Inferior parietal cortex (tissue), 1 donor: Measurements from ENCODE around the gene SLC30A7.
"Not testable (repeated sequence)": the region's sequence is repeated elsewhere in the genome, so short reads cannot be mapped to it uniquely, and the experiment has no call there.

Experiments used
- DNase-seq: peaks from one replicate; pipeline ENCODE4 v3.0.0-alpha.2; 2016; ENCODE audit errors: extremely low spot score

The SLC30A7 gene, protein sequence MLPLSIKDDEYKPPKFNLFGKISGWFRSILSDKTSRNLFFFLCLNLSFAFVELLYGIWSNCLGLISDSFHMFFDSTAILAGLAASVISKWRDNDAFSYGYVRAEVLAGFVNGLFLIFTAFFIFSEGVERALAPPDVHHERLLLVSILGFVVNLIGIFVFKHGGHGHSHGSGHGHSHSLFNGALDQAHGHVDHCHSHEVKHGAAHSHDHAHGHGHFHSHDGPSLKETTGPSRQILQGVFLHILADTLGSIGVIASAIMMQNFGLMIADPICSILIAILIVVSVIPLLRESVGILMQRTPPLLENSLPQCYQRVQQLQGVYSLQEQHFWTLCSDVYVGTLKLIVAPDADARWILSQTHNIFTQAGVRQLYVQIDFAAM

GRCh38 chr1:100895540-100896480, at the start of gene SLC30A7:
Gene SLC30A7, plus strand, starts transcription at chr1:100896090. Its CDS starts 173 bp downstream, at chr1:100896263.
- peak; percentile 86 for DNase-seq

DNA sequence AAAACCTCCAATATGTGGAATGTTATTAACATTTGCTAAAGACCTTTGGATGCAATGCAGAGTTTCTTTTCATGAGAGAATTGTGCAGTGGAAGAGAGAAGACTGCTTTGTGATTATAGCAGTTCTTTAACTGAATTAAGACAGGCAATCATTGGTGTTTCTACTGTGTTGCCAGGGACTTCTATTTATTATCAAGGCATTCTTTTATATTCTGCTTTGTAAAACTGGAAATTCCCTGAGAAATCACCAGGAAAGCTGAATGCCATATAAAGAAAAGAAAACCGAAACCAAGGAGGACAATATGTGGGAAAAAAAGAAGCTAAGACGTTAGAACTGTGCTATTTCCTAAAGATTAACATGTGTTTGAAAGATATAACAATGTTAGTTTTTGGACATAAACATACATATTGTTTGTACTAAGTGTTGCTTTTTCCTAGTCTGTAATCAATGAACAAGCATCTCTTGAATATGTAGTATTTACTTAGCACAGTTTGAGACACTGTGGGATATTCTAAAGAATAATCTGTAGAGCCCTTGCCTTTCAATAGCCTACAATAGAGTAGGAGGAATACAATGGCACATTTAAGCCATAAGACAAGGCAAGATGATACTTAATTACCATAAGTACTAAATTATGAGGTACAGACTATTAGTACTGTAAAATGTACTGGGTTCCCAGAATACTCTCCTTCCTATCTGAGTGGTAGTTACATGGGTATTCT, 48.4 kb upstream of the SLC30A7 start:
- no peak for DNase-seq

DNA sequence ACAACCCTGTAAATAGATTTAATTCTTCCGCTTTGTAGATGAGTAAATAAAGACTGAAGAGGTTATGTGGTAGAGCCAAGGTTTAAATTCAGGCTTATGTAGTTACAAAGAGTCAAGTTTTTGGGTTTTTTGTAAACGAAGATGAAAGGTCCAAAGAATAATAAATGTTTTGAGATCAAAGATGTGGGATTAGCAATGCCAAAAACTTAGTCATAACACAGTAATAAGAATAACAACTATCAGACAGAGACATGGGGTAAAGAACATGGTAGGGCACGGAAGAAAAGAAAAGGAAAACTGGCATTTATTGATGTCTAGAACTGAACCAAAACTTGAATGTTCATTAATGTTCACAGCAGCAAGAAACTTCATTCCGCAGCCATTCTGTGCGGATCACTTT, 44.2 kb upstream of the SLC30A7 start:
- DNase-seq: no peak

GRCh38 chr1:100852976-100853375, 42.9 kb upstream of the SLC30A7 start:
- no peak for DNase-seq

DNA sequence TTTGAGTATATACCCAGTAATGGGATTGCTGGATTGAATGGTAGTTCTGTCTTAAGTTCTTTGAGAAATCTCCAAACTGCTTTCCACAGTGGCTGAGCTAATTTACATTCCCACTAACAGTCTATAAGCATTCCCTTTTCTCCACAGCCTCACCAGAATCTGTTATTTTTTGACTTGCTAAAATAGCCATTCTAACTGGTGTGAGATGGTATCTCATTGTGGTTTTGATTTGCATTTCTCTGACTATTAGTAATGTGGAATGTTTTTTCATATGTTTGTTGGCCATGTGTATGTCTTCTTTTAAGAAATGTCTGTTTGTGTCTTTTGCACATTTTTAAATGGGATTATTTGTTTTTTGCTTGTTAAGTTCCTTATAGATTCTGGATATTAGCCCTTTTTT, 40.8 kb upstream of the SLC30A7 start:
- not testable (repeated sequence) for DNase-seq

- no peak for DNase-seq
Observed at GRCh38 chr1:100860397-100860991, 35.4 kb upstream of the SLC30A7 start.

DNA sequence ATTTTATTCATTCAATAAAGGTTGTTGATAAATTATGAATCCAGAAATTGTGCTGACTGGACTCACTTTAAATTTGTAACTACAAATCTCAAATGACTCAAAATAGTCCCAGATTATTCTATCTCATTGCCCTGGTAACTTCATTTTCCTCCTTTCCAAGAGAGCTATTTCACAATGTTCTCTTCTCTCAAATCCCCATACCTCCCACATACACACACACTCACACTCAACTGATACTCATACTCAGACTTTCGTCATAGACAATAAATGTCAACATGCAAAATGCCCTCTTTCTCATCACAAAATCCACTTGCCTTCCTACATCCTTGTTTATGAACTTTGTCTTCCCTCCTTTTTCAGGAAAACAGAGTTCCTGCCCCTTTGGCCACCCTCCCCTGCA, 34.5 kb upstream of the SLC30A7 start:
- DNase-seq: no peak

DNA sequence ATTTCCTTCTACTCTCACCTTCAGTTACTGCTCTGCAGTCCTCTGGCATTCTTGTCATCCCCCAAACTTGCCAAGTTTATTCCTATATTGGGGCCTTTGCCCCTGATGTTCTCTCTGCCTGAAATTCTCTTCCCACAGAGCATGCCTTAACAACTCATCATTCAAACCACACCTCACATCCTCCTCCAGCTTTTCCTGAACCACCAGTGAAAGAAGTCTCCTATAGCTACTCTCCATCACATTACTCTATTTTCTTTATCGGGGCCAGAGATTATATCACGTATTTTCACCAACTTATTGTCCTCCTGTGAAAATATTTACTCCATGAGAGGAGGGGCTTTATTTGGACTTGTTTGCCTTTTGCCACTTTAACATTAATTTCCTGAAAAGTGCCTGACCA, 33.3 kb upstream of the SLC30A7 start:
- no peak for DNase-seq

DNA sequence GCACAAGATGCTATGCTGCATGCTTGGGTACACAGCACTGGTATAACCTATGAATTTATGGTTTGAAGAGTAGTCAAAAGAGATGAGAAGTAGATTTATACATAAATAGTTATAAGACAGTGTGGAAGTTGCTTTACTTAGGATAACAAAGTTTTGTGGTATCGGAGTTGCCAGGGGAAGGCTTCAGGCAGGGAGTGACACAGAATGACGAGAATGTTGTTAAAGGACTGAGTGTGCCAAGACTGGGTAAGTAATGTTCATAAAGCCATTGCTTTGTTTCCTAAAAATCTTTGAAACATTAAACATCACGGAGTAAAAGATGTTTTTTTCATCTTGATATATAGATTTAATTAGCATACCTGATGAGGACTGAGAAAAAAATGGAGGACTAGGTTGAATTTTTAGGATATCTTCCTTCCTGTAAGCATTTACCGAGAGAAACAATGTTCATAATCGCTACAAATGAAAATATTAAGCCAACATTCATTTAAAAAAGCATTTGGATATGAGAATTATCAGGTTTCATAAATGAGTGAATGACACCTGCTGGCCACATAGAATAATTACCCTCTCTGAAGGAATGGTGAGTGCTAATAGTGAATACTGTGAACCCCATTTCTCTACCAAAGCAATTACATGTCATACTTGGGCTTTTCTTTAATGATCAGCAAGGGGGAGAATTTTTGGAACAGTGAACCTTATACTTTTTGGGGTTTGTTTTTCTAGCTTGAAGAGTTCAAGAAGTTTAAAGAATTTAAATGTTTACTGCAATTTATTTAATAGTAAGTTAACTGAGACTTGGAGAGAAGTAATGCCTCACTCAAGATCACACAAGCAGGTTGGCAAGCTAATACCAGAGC, 29.6 kb upstream of the SLC30A7 start:
- peak; percentile 50 for DNase-seq

GRCh38 chr1:100866901-100867206, 29.0 kb upstream of the SLC30A7 start:
- no peak for DNase-seq

- DNase-seq: peak; percentile 72
Observed at GRCh38 chr1:100868364-100868995, 27.4 kb upstream of the SLC30A7 start.

GRCh38 chr1:100869996-100870395, 25.9 kb upstream of the SLC30A7 start:
- no peak for DNase-seq

DNA sequence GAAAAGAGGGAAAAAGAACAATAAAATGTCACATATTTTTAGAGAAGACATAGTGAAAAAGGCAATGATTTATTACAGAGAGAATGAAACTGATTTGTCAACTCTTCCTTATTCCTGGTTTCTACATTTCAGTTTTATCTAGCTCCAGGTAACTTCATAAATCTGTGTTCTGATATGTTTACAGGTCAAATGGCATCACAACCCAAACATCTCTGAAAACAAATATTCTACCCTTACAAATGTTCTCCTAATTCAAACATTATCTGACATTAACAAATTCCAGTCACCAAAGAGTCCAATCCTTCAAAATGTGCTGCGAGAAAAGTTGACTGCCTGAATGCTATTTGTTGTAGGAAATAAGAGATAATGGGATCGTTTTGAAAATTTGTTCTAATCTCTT, 21.5 kb upstream of the SLC30A7 start:
- no peak for DNase-seq

- no peak for DNase-seq
Observed at GRCh38 chr1:100875228-100875627, 20.7 kb upstream of the SLC30A7 start.

- DNase-seq: no peak
Observed at GRCh38 chr1:100876291-100876690, 19.6 kb upstream of the SLC30A7 start.

- DNase-seq: no peak
Observed at GRCh38 chr1:100879422-100879821, 16.5 kb upstream of the SLC30A7 start.

DNA sequence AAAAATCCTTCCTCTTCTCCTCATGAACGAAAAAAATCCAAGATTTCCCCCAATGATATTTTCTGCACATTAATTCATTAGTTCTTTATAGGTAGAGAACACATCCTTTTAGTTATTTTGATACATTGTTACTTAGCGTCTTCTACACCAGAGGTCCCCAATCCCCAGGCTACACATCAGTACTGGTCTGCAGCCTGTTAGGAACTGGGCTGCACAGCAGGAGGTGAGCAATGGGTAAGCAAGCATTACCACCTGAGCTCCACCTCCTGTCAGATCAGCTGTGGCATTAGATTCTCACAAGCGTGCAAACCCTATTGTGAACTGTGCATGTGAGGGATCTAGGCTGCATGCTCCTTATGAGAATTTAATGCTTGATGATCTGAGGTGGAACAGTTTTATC, 14.2 kb upstream of the SLC30A7 start:
- DNase-seq: no peak

- DNase-seq: no peak
Observed at GRCh38 chr1:100882698-100883097, 13.2 kb upstream of the SLC30A7 start.

GRCh38 chr1:100883963-100884362, 11.9 kb upstream of the SLC30A7 start:
- DNase-seq: no peak

DNA sequence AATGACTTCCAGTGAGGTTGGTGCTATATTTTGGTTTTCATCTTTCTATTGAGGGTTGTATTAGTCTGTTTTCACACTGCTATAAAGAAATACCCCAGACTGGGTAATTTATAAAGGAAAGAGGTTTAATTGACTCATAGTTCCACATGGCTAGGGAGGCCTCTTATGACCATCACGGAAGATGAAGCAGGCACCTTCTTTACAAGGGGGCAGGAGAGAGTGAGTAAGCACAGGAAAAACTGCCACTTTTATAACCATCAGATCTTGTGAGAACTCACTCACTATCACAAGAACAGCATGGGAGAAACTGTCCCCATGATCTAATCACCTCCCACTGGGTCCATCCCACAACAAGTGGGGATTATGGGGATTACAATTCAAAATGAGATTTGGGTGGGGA, 6.9 kb upstream of the SLC30A7 start:
- DNase-seq: not testable (repeated sequence)
